Measurements from ENCODE around the gene SFMBT1. TPM values are rescaled to one million over a fixed set of nuclear protein-coding genes. Genes with fewer than 3 reads are reported as not detected.

SFMBT1 gene
- total RNA-seq, 2 donors from 2014 or later, result 7.4 to 13.5 TPM

DNA sequence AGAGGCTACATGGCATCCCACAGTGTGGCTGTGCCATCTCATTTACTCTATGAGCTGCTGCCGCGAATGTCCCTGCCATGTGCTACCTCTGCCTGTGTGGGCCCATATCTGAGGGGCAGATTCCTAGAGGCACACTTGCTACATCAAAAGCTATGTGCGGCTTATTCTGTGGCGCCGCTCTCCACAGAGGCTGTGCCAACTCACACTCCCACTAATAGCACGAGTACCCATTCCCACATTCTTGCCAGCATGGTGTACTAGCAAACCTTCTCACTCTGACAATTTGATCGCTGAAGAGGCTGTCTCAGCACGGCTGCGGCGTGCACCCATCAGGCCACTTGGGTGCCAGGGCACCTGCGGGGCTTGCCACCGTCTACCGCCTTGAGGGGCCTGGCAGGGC lies 179.9 kb downstream of the SFMBT1 start:
- DNase-seq (ENCODE audit: low spot score), result no peak
- no peaks in the 10 kb centered on the region for H3K9me3 ChIP-seq
- H3K36me3 ChIP-seq, result peaks cover 2% of the 10 kb centered on the region
- no peak for ATAC-seq (ENCODE audit: insufficient number of reproducible peaks, low FRiP score, low read depth)
- TF ChIP-seq, protein P1, sequence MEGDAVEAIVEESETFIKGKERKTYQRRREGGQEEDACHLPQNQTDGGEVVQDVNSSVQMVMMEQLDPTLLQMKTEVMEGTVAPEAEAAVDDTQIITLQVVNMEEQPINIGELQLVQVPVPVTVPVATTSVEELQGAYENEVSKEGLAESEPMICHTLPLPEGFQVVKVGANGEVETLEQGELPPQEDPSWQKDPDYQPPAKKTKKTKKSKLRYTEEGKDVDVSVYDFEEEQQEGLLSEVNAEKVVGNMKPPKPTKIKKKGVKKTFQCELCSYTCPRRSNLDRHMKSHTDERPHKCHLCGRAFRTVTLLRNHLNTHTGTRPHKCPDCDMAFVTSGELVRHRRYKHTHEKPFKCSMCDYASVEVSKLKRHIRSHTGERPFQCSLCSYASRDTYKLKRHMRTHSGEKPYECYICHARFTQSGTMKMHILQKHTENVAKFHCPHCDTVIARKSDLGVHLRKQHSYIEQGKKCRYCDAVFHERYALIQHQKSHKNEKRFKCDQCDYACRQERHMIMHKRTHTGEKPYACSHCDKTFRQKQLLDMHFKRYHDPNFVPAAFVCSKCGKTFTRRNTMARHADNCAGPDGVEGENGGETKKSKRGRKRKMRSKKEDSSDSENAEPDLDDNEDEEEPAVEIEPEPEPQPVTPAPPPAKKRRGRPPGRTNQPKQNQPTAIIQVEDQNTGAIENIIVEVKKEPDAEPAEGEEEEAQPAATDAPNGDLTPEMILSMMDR (IDR thresholded peaks at IDR 0.05), result no peak
- H3K4me3 ChIP-seq, result no peak overlapping the region
- H3K27me3 ChIP-seq (replicated peaks; ENCODE audit: insufficient read depth), result no peaks in the 10 kb centered on the region
- H3K27ac ChIP-seq, result no peak overlapping the region
- H3K4me1 ChIP-seq (ENCODE audit: control insufficient read depth in 1 of 2, low read depth in 2 of 2), result no peaks in the 10 kb centered on the region

DNA sequence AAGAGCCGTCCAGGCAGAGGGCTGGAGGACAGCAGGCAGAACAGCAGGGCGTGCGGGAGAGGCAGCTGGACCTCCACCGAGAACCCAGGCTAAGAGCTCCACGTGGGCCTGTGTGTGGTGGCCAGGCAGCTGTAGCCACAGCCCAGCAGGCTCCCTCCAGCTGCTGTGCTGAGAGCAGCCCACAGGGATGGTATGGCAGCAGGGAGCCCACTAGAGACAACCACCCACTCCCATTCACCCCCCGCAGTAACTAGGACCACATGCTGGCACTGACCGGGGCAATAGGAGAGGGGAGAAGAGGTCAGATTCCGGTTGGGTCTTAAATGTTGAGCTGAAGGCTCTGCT lies 185.5 kb downstream of the SFMBT1 start:
- H3K36me3 ChIP-seq, result peaks cover 3% of the 10 kb centered on the region
- peaks cover 0 to 4% of the 10 kb centered on the region in 2 donors for H3K4me1 ChIP-seq (ENCODE audit: control insufficient read depth in 1 of 2, low read depth in 2 of 2)

DNA sequence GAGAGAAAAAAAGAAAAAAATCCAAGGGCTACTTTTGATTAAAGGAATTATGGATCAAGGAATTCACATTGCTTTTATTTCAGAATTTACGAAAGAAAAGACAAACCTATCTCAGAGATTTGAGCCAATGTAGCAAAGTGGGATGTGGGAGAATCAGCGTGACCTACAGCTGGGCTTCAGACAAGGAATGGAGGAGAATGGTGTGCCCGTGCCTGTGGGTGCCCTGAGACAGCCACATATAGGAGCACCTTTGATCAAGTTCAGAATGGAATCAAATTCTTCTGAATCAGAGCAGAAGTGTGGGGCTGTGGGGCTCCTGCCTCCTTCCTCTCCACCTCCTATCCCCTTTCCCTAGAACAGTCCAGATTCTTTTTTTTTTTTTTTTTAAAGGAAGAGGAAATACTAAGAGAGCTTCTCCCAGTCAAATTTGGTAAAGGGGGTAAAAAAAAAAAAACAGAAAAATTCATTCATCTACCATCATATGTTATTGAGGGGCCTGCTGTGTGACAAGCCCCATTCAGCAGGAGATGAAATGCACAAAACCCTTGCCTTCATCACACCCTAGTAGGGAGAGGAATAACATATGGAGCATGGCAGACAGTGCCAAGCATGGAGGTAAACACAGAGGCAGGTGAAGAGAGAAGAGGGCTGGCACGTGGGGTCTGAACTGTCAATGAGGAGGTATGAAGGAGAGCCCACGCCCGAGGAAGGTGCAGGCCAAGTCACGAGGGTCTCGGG lies 186.0 kb downstream of the SFMBT1 start:
- Histone ChIP-seq H3K4me1 (ENCODE audit: control insufficient read depth in 1 of 2, low read depth in 2 of 2) (peaks cover 0 to 4% of the 10 kb centered on the region in 2 donors), H3K36me3 (peaks cover 3% of the 10 kb centered on the region), H3K27ac (no peak overlapping the region), H3K27me3 (replicated peaks; ENCODE audit: insufficient read depth) (no peaks in the 10 kb centered on the region), H3K9me3 (no peaks in the 10 kb centered on the region), H3K4me3 (no peak overlapping the region)
- DNase-seq (ENCODE audit: low spot score) (no peak), ATAC-seq (ENCODE audit: insufficient number of reproducible peaks, low FRiP score, low read depth) (no peak)
- TF ChIP-seq, protein P1 (IDR thresholded peaks at IDR 0.05), result no peak

More for the DNA sequence above, 185.5 kb downstream of the SFMBT1 start:
- no peak for ATAC-seq (ENCODE audit: insufficient number of reproducible peaks, low FRiP score, low read depth)
- no peak for DNase-seq (ENCODE audit: low spot score)
- Histone ChIP-seq H3K9me3 (no peaks in the 10 kb centered on the region), H3K27ac (no peak overlapping the region), H3K27me3 (replicated peaks; ENCODE audit: insufficient read depth) (no peaks in the 10 kb centered on the region), H3K4me3 (no peak overlapping the region)
- TF ChIP-seq, protein P1 (IDR thresholded peaks at IDR 0.05), result no peak

GRCh38 chr3:52857864-52858263 lies 188.0 kb downstream of the SFMBT1 start:
- DNase-seq (ENCODE audit: low spot score) (no peak), ATAC-seq (ENCODE audit: insufficient number of reproducible peaks, low FRiP score, low read depth) (no peak)
- Histone ChIP-seq H3K36me3 (peaks cover 3% of the 10 kb centered on the region), H3K27me3 (replicated peaks; ENCODE audit: insufficient read depth) (no peaks in the 10 kb centered on the region), H3K4me1 (ENCODE audit: control insufficient read depth in 1 of 2, low read depth in 2 of 2) (peaks cover 0 to 4% of the 10 kb centered on the region in 2 donors), H3K27ac (no peak overlapping the region), H3K4me3 (no peak overlapping the region), H3K9me3 (no peaks in the 10 kb centered on the region)
- TF ChIP-seq, protein P1 (IDR thresholded peaks at IDR 0.05), result no peak

- DNase-seq (ENCODE audit: low spot score) (no peak), ATAC-seq (ENCODE audit: insufficient number of reproducible peaks, low FRiP score, low read depth) (no peak)
- Histone ChIP-seq H3K4me3 (no peak overlapping the region), H3K4me1 (ENCODE audit: control insufficient read depth in 1 of 2, low read depth in 2 of 2) (peaks cover 0 to 4% of the 10 kb centered on the region in 2 donors), H3K27ac (no peak overlapping the region), H3K36me3 (peaks cover 8% of the 10 kb centered on the region), H3K9me3 (no peaks in the 10 kb centered on the region), H3K27me3 (replicated peaks; ENCODE audit: insufficient read depth) (no peaks in the 10 kb centered on the region)
- TF ChIP-seq, protein P1 (IDR thresholded peaks at IDR 0.05), result no peak
Observed at GRCh38 chr3:52857133-52857532, 188.7 kb downstream of the SFMBT1 start.
